PFSK-1 (cell line): ENCODE results near the gene RHEB.

Experiments used
- FOXP2 ChIP-seq: optimal IDR thresholded peaks from 2 replicates; pipeline ENCODE3; 2011; ENCODE audit warnings: borderline replicate concordance, control low read depth, inconsistent platforms; ENCODE audit not compliant: insufficient read depth; ENCODE audit errors: extremely low read length, extremely low read depth
- POLR2AphosphoS5 ChIP-seq: IDR thresholded peaks from 2 replicates; pipeline ENCODE4 v1.6.1; 2012; ENCODE audit warnings: low read depth, mild to moderate bottlenecking, control low read depth, low read length, moderate library complexity
- REST ChIP-seq, 2 experiments: IDR thresholded peaks; 2 replicates each; pipeline versions ENCODE4 v1.6.1 to v1.8.0; 2011 to 2012; ENCODE audit warnings: low read depth in 2 of 2, low read length in 2 of 2, control low read depth in 1 of 2, inconsistent platforms in 1 of 2, mild to moderate bottlenecking in 1 of 2, moderate library complexity in 1 of 2; ENCODE audit not compliant: insufficient read depth in 1 of 2
- TAF1 ChIP-seq: IDR thresholded peaks from 2 replicates; pipeline ENCODE4 v1.6.1; 2012; ENCODE audit warnings: low read length, control low read depth, borderline replicate concordance; ENCODE audit not compliant: insufficient read depth

GRCh38 chr7:151477867-151478266 lies 41.8 kb downstream of the RHEB start:
- TF ChIP-seq POLR2AphosphoS5 (no peak), TAF1 (no peak), FOXP2 (no peak), REST (IDR thresholded peaks at IDR 0.05; ENCODE audit: insufficient read depth in 1 of 2, low read depth in 2 of 2, low read length in 2 of 2) (no peak)
